GM19099 (cell line): ENCODE results near the gene RAVER2.

Experiments used
- POLR2A ChIP-seq: IDR thresholded peaks from 3 replicates; pipeline ENCODE4 v1.6.1; 2011; ENCODE audit warnings: low read depth; ENCODE audit not compliant: insufficient read length; ENCODE audit errors: extremely low read depth

Gene RAVER2

DNA sequence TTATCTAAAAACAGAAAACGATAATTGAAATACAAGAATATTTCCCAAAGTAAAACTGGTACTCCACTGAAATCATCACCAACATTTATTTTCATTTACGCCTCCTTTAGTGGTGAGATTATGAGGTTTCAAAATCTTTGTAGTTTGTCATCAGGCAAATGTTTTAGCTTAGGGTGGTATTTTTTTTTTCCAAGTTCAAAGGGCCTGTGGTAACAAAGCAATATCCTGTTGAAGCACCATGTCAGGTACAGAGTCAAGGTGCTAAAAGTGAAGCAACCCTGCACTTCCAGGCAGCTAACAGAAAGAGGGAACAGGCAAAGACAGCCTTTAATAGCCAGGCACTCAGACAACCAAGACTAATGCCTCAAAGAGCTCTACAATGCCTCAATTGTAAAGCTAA lies 132.3 kb downstream of the RAVER2 start:
- TF ChIP-seq POLR2A: no peak

GRCh38 chr1:64877598-64877997 lies 132.7 kb downstream of the RAVER2 start:
- no peak for TF ChIP-seq POLR2A

DNA sequence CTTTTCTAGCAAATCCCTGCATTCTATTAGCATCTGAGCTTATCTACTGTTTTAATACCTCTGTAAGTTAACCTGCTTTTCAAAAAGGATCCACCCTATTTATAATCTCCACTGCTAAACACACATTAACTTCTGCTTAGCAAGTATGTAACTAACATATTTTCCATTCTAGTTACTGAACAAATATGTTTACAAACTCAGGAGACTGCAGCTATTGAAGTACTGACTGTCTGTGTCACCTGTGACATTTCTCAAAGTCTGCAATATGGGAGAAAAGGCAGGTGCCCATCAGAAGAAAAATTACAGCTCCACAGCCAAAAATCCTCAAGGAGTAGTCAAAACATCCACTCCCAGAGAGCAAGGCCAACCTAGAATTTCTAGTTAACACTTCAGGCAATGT lies 133.2 kb downstream of the RAVER2 start:
- no peak for TF ChIP-seq POLR2A

- TF ChIP-seq POLR2A: no peak
Measured at GRCh38 chr1:64878931-64879611, 134.2 kb downstream of the RAVER2 start.

- no peak for TF ChIP-seq POLR2A
Measured at GRCh38 chr1:64880449-64880848, 135.6 kb downstream of the RAVER2 start.

- TF ChIP-seq POLR2A: no peak
Measured at GRCh38 chr1:64881281-64881680, 136.4 kb downstream of the RAVER2 start.
